ENCODE results near the gene COPE.

- TF ChIP-seq CTCF (IDR thresholded peaks at IDR 0.05 in 8 of 11, conservative IDR thresholded peaks at IDR 0.05 in 3 of 11), result no peak
- TF ChIP-seq POLR2A (IDR thresholded peaks at IDR 0.05), result no peak
Observed at GRCh38 chr19:18860302-18860700, 58.9 kb downstream of the COPE start.

Measured in spleen (tissue), 7 donors.